Panc1 (cell line): ENCODE measurements around the gene NAT10. TPM values are rescaled to one million over a fixed set of nuclear protein-coding genes. Genes with fewer than 3 reads are reported as not detected.

ENCODE experiments used
- ATAC-seq: fragments of 200-7000 bp; cut with Tn5 transposase; 2 replicates; pipeline ENCODE4 v1.9.1; 2020; ENCODE audit warnings: mild to moderate bottlenecking, moderate library complexity
- BruUV-seq: library from RNA; stranded (reverse); fragments of 400-500 nt; replicated peaks from 2 replicates; lab custom pipeline; 2021; lab: Mats Ljungman, UMichigan
- CTCF ChIA-PET: fragments of 300-600 bp; sonication (Branson Sonifier 250); formaldehyde crosslinking; loops from one replicate; lab custom pipeline; 2022; ENCODE audit warnings: antibody characterized with exemption; lab: Charles Lee
- POLR2A ChIA-PET: fragments of 300-600 bp; sonication (Branson Sonifier 250); formaldehyde crosslinking; loops from one replicate; lab custom pipeline; 2022; ENCODE audit warnings: antibody characterized with exemption; lab: Charles Lee
- DNase-seq: peaks from one replicate; pipeline ENCODE4 v3.0.0-alpha.2; 2010; ENCODE audit warnings: low read depth, low spot score
- H3K27ac ChIP-seq: 2 replicates; pipeline ENCODE4 v1.5.1; 2011; ENCODE audit warnings: mild to moderate bottlenecking, low read length, inconsistent platforms
- H3K27me3 ChIP-seq: fragments of 200-500 bp; sonication (Bioruptor generic); 2 replicates; pipeline ENCODE4 v1.6.0; 2014; ENCODE audit warnings: low read length, inconsistent platforms; ENCODE audit not compliant: control insufficient read depth, insufficient read depth
- H3K36me3 ChIP-seq: fragments of 200-500 bp; sonication (Bioruptor generic); 2 replicates; pipeline ENCODE4 v1.5.1; 2014; ENCODE audit warnings: inconsistent platforms, mild to moderate bottlenecking, low read length, moderate library complexity; ENCODE audit not compliant: control insufficient read depth, insufficient read depth
- H3K4me1 ChIP-seq: 2 replicates; pipeline ENCODE4 v1.5.1; 2011; ENCODE audit warnings: inconsistent platforms, mild to moderate bottlenecking, low read length, moderate library complexity; ENCODE audit not compliant: control insufficient read depth, insufficient read depth
- H3K4me3 ChIP-seq, 2 experiments: 2 replicates each; pipeline ENCODE4 v1.5.1; 2011 to 2012; ENCODE audit warnings: low read depth in 2 of 2, low read length in 2 of 2, mild to moderate bottlenecking in 2 of 2, inconsistent platforms in 1 of 2, moderate library complexity in 1 of 2
- H3K9me3 ChIP-seq: fragments of 200-500 bp; sonication (Bioruptor generic); 2 replicates; pipeline ENCODE4 v1.5.1; 2014; ENCODE audit warnings: low read depth, mild to moderate bottlenecking, inconsistent platforms, low read length, moderate library complexity; ENCODE audit not compliant: control insufficient read depth, insufficient read depth
- POLR2AphosphoS5 ChIP-seq: IDR thresholded peaks from 2 replicates; pipeline ENCODE4 v1.6.1; 2012; ENCODE audit warnings: mild to moderate bottlenecking, low read depth, low read length, moderate library complexity
- SIN3A ChIP-seq: IDR thresholded peaks from 2 replicates; pipeline ENCODE4 v1.6.1; 2012; ENCODE audit warnings: low read depth, mild to moderate bottlenecking, low read length, moderate library complexity, borderline replicate concordance; ENCODE audit not compliant: insufficient read depth
- TCF7L2 ChIP-seq: IDR thresholded peaks from 2 replicates; pipeline ENCODE4 v1.6.1; 2011; ENCODE audit warnings: mild to moderate bottlenecking, low read depth, low read length, inconsistent platforms
- in situ Hi-C: cut with HindIII; loops from 2 replicates; pipeline ENCODE4 v1.10.0; 2016; ENCODE audit warnings: low sequenced_read_pairs, low pct_unique_long_range_greater_than_20kb
- intact Hi-C: fragments of 100-400 bp; cut with micrococcal nuclease; formaldehyde crosslinking; loops from one replicate; pipeline ENCODE4 v1.10.0; 2022; ENCODE audit not compliant: unreplicated experiment
- total RNA-seq: library from RNA; stranded (reverse); gene quantifications from one replicate; pipeline ENCODE4 v1.2.1, GENCODE V29; 2021; ENCODE audit not compliant: unreplicated experiment
- TF ChIP-seq, protein P1 (sequence below), 2 experiments: IDR thresholded peaks; 2 replicates each; pipeline ENCODE4 v1.6.1; 2011 to 2012; ENCODE audit warnings: low read depth in 2 of 2, control low read depth in 1 of 2, low read length in 1 of 2, mild to moderate bottlenecking in 1 of 2, moderate library complexity in 1 of 2; ENCODE audit not compliant: insufficient read depth in 1 of 2
- TF ChIP-seq, protein P2 (sequence below): fragments of 450-650 bp; IDR thresholded peaks from 2 replicates; pipeline ENCODE4 v1.5.1; 2017; ENCODE audit warnings: mild to moderate bottlenecking

NAT10 gene
- total RNA-seq, 1 experiment from 2014 or later, result 64.9 TPM

DNA sequence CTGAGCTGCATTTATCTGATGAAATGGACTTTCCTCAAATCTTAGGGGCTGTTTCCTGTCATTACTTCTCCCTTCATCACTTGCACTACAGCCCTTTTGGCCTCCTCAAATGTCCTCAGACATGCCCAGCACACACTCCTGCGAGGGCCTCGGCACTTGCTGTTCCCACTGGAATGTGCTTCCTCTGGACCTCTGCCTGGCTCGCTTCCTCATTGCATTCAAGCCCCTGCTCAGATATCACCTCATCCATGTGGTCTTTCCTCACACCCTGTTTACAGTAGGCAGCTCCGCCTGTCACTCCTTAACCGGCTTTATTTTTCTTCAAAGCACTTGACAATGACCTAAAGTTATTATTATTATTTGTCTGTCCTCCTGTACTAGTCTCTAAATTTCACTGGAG is 9.0 kb downstream of the NAT10 start:
- Histone ChIP-seq H3K9me3 (no peaks in the 10 kb centered on the region), H3K27ac (no peak overlapping the region), H3K4me1 (no peaks in the 10 kb centered on the region), H3K36me3 (peaks cover 56% of the 10 kb centered on the region), H3K27me3 (no peaks in the 10 kb centered on the region), H3K4me3 (no peak overlapping the region)
- BruUV-seq, result no TSS peak
- no peak for ATAC-seq
- DNase-seq, result no peak
- ChIA-PET CTCF (no interaction called here), POLR2A (interaction anchor here (0.5 kb wide), 1 partner anchor 165 kb away, joined by 10 read pairs; no protein-coding TSS in a partner anchor)
- in situ Hi-C loops (no loop called here), intact Hi-C loops (no loop called here)
- TF ChIP-seq, protein P1, sequence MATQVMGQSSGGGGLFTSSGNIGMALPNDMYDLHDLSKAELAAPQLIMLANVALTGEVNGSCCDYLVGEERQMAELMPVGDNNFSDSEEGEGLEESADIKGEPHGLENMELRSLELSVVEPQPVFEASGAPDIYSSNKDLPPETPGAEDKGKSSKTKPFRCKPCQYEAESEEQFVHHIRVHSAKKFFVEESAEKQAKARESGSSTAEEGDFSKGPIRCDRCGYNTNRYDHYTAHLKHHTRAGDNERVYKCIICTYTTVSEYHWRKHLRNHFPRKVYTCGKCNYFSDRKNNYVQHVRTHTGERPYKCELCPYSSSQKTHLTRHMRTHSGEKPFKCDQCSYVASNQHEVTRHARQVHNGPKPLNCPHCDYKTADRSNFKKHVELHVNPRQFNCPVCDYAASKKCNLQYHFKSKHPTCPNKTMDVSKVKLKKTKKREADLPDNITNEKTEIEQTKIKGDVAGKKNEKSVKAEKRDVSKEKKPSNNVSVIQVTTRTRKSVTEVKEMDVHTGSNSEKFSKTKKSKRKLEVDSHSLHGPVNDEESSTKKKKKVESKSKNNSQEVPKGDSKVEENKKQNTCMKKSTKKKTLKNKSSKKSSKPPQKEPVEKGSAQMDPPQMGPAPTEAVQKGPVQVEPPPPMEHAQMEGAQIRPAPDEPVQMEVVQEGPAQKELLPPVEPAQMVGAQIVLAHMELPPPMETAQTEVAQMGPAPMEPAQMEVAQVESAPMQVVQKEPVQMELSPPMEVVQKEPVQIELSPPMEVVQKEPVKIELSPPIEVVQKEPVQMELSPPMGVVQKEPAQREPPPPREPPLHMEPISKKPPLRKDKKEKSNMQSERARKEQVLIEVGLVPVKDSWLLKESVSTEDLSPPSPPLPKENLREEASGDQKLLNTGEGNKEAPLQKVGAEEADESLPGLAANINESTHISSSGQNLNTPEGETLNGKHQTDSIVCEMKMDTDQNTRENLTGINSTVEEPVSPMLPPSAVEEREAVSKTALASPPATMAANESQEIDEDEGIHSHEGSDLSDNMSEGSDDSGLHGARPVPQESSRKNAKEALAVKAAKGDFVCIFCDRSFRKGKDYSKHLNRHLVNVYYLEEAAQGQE (IDR thresholded peaks at IDR 0.05; ENCODE audit: insufficient read depth in 1 of 2, low read depth in 2 of 2, low read length in 1 of 2), result no peak

DNA sequence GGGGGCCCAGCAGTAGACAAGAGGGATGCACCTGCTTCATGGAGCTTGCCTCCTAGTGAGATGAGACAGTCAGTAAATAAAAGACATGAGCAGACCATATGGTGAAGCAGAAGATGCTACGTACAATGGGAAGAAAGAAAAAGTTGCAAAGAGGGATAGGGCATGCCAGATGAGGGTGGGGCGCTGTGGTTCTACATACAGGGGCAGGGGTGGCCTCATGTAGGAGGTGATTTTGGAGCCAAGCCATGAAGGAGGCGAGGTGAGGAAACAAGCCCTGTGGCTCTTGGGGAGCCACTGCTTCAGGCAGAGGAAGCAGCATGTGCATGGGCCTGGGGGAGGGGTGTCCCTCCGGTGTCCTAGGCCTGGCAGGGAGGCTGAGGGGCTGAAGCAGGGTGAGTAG is 15.2 kb downstream of the NAT10 start:
- TF ChIP-seq SIN3A (no peak), TCF7L2 (no peak), POLR2AphosphoS5 (no peak)
- TF ChIP-seq, protein P1 (IDR thresholded peaks at IDR 0.05; ENCODE audit: insufficient read depth in 1 of 2, low read depth in 2 of 2, low read length in 1 of 2), result no peak
- TF ChIP-seq, protein P2, sequence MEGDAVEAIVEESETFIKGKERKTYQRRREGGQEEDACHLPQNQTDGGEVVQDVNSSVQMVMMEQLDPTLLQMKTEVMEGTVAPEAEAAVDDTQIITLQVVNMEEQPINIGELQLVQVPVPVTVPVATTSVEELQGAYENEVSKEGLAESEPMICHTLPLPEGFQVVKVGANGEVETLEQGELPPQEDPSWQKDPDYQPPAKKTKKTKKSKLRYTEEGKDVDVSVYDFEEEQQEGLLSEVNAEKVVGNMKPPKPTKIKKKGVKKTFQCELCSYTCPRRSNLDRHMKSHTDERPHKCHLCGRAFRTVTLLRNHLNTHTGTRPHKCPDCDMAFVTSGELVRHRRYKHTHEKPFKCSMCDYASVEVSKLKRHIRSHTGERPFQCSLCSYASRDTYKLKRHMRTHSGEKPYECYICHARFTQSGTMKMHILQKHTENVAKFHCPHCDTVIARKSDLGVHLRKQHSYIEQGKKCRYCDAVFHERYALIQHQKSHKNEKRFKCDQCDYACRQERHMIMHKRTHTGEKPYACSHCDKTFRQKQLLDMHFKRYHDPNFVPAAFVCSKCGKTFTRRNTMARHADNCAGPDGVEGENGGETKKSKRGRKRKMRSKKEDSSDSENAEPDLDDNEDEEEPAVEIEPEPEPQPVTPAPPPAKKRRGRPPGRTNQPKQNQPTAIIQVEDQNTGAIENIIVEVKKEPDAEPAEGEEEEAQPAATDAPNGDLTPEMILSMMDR, result no peak
- Histone ChIP-seq H3K36me3 (peaks cover 41% of the 10 kb centered on the region), H3K4me3 (no peak overlapping the region), H3K9me3 (no peaks in the 10 kb centered on the region), H3K27me3 (no peaks in the 10 kb centered on the region), H3K4me1 (no peaks in the 10 kb centered on the region), H3K27ac (no peak overlapping the region)
- intact Hi-C loops (no loop called here), in situ Hi-C loops (no loop called here)
- DNase-seq, result no peak
- no TSS peak for BruUV-seq
- CTCF ChIA-PET, result no interaction called here
- POLR2A ChIA-PET, result no interaction called here
- ATAC-seq, result no peak
